H1 (cell line): Measurements from ENCODE around the gene GUCY2C. TPM values are rescaled to one million over a fixed set of nuclear protein-coding genes. Genes with fewer than 3 reads are reported as not detected.

Experiments used
- CHD7 ChIP-seq: fragments of 300-600 bp; sonication (generic); IDR thresholded peaks from 2 replicates; pipeline ENCODE4 v1.7.1; 2012; ENCODE audit warnings: low read length, moderate library complexity, mild to moderate bottlenecking, inconsistent platforms; ENCODE audit not compliant: insufficient replicate concordance
- RFX5 ChIP-seq: IDR thresholded peaks from 2 replicates; pipeline ENCODE4 v1.6.1; 2011; ENCODE audit warnings: low read depth, low read length, improper control_type of control experiment, borderline replicate concordance
- SP2 ChIP-seq: IDR thresholded peaks from 2 replicates; pipeline ENCODE4 v1.6.1; 2012; ENCODE audit warnings: mild to moderate bottlenecking, low read length, inconsistent platforms
- polyA plus RNA-seq, 7 experiments: library from polyadenylated mRNA; depleted of rRNA in 3 of 7; stranded (reverse) in 5 of 7; unstranded in 2 of 7; fragments of >200 nt in 5 of 7; fragments of 200-250 nt in 2 of 7; gene quantifications; 1 replicate in 5 of 7; 2 replicates in 1 of 7; 4 replicates in 1 of 7; pipeline versions ENCODE4 v1.2.1 to v1.2.3, GENCODE V29; 2011 to 2013; ENCODE audit warnings: missing spikeins in 2 of 7, mixed read lengths in 2 of 7
- total RNA-seq: library from RNA; stranded (reverse); fragmentation: NEBNext Ultra II Directional; extraction: Animal tissue kit (Norgen Biotek cat#: 25700); gene quantifications from 2 replicates; pipeline ENCODE4 v1.2.1, GENCODE V29; 2021

The GUCY2C gene
- total and polyA plus RNA-seq, 2 of the 8 experiments (the other 6 are each of a cell fraction or from before 2014, with no cell fraction given), result 1.9 to 3.2 TPM

- TF ChIP-seq RFX5 (no peak), CHD7 (no peak), SP2 (no peak)
Measured at GRCh38 chr12:14563046-14563445, 133.4 kb downstream of the GUCY2C start (continued).
